Hypothalamus (tissue), 51 donors: ENCODE measurements around the gene PRPSAP1.
"Not testable (repeated sequence)": the region's sequence is repeated elsewhere in the genome, so short reads cannot be mapped to it uniquely, and the experiment has no call there.

ENCODE experiments used
- DNase-seq, 51 donors: peaks; one replicate each; lab custom pipeline; 2025; lab: John Stamatoyannopoulos, UW

The PRPSAP1 gene

DNA sequence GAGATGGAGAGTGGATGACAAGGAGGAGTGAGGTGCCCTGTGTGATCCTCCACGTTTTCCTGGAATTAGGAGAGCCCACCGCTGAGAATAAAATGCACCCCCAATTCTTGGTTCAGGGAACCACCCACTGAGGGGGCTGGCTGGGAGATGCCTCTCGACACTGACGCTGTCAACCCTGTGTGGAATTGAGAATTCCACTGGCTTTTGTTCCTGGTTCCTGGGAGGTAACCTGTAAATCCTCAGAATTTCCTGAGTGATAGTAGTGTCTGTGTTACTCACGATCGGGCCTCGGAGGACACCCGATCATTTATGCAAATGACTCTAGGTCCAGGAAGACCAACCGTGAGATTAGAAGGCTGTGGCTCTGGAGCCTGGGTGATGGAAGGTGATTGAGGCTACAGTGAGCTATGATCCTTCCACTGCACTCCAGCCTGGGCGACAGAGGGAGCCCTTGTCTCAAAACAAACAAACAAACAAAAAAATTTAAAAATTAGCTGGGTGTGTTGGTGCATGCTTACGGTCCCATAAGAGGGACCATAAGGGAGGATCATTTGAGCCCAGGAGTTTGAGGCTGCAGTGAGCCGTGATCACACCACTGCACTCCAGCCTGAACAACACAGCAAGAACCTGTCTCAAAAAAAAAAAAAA lies 11.7 kb upstream of the PRPSAP1 start:
- no peak for DNase-seq

GRCh38 chr17:76363107-76363842 lies 9.6 kb upstream of the PRPSAP1 start:
- no peak for DNase-seq

- DNase-seq = no peak
Observed at GRCh38 chr17:76360461-76360860, 6.7 kb upstream of the PRPSAP1 start.

GRCh38 chr17:76359776-76360175 lies 6.1 kb upstream of the PRPSAP1 start:
- not testable (repeated sequence) for DNase-seq

GRCh38 chr17:76359375-76359774 lies 5.7 kb upstream of the PRPSAP1 start:
- DNase-seq = no peak

GRCh38 chr17:76357597-76358158 lies 4.0 kb upstream of the PRPSAP1 start:
- no peak for DNase-seq

GRCh38 chr17:76356803-76357456 lies 3.2 kb upstream of the PRPSAP1 start:
- DNase-seq = no peak

- peak in 1 of 51 donors; percentile 9 for DNase-seq
Observed at GRCh38 chr17:76354747-76355310, 1.1 kb upstream of the PRPSAP1 start.

- DNase-seq = peak in 2 of 51 donors; percentile 53 to 62
Observed at GRCh38 chr17:76354317-76354729, 607 bp upstream of the PRPSAP1 start.

DNA sequence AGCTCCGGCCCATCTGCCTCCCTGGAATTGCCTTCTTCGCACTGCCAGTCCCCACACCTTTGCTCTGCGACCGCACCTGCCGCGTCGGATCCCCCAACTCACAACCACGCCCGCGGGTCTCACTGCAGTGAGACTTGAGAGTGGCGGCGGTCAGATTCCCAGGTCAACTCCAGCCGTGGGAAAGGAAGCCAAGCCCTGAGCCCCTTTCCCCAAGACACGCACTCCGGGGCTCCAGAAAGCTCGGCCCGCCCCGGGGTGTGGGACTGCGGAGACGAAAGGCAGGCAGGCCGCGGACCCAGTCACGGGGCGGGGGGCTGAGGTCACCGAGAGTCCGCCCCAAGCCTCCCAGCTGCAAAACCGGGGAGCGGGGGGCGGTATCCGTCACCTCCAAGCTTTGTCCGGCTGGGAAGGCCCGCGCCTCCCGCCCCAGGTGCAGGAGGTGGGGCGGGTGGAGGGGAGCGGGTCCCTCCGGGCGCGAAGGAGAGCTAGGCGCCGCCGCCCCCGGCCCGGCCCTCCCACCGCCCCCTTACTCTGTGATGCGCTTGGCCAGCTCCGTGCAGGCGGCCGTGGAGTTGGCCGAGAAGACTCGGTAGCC lies 615 bp downstream of the PRPSAP1 start:
- peak in 10 of 51 donors; percentile 21 to 68 (median 38) for DNase-seq

DNA sequence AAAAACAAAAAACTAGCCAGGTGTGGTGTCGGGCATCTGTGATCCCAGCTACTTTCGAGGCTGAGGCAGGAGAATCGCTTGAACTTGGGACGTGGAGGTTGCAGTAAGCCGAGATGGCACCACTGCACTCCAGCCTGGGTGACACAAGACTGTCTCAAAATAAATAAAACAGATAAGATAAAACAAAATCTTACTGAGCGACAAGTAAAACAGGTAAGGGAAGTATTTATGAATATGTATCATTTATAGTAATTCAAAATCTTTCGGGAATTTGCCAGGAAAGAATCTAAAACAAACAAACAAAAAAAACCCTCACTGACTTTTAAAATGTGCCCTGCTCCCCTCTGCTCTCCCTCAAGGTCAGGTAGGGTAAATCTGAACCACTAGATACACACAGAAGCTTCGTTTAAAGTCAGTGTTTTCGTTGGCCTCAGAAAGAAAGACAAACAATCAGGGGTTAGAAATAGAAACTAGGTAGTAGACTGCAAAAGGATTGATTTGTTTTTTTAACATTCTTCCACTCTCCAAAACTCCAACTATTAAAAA lies 2.1 kb downstream of the PRPSAP1 start:
- DNase-seq = no peak

- no peak for DNase-seq
Observed at GRCh38 chr17:76350463-76350862, 3.3 kb downstream of the PRPSAP1 start.

- not testable (repeated sequence) for DNase-seq
Observed at GRCh38 chr17:76346936-76347335, 6.8 kb downstream of the PRPSAP1 start.

DNA sequence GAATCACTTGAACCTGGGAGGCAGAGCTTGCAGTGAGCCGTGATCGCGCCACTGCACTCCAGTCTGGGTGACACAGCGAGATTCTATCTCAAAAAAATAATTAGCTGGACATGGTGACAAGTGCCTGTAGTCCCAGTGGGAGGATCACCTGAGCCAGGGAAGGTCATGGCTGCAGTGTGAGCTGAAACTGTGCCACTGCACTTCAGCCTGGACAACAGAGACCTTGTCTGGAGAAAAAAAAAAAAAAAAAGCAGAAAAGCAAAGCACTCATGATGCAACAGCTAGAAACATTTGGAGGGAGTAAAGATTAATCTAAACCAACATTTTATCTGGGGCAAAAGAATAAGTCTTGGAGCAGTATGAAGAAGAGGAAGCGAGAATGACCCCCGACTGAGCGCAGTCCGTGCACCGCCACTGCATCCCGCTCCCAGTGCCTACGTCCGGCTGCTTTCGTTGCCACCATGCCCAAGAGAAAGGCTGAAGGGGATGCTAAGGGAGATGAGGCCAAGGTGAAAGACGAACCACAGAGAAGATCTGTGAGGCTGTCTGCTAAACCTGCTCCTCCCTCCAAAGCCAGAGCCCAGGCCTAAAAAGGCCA lies 8.2 kb downstream of the PRPSAP1 start:
- DNase-seq = no peak

DNA sequence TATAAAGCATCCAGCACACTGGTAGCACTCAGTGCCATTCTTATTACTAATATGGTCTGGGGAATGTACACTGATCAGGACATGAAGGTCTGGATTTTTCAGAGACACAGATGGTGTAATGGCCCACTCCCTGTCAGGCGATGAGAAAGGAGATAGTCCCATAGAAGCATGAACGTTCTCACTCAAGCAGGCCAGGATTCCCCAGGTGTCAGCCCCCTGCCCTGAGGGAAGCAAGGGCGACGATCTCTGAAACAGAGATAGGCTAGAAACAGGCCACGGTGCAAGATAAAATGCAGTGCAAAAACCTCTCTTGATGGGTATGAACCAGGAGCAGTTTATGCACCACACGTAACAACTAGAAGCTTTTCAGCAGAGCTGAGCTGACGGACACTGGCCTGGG lies 10.6 kb downstream of the PRPSAP1 start:
- no peak for DNase-seq

- DNase-seq = no peak
Observed at GRCh38 chr17:76341301-76341700, 12.4 kb downstream of the PRPSAP1 start.

DNA sequence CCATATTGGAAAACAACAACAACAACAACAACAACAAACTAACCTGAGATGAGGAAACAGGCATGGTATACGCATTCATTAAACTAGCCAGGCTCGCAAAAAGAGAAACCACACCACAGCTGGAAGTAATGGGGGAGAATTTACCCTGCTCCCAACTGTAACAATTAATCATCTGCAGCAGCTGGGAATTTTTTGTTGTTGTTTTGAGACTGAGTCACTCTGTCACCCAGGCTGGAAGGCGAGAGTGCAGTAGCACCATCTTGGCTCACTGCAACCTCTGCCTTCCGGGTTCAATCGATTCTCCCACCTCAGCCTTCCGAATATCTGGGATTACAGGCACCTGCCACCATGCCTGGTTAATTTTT lies 16.3 kb downstream of the PRPSAP1 start:
- DNase-seq = no peak

GRCh38 chr17:76336756-76337412 lies 16.8 kb downstream of the PRPSAP1 start:
- no peak for DNase-seq

DNA sequence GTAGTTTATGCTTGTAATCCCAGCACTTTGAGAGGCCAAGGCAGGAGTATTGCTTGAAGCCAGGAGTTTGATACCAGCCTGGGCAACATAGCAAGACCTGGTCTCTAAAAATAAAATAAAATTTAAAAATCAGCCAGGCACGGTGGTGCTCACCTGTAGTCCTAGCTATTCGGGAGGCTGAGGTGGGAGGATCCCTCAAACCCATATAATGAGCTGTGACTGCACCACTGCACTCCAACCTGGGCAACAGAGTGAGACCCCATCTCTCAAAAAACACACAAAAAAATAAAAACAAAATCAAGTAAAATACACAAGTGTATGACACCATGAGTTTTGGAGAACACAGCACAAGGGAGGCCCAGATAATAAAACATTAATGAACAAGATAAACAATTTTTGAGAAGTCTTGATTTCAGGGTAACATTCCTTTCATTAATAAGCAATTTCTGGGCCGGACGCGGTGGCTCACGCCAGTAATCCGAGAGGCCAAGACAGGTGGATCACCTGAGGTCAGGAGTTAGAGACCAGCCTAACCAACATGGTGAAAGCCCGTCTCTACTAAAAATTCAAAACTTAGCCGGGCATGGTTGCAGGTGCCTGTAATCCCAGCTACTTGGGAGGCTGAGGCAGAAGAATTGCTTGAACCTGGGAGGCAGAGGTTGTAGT lies 17.9 kb downstream of the PRPSAP1 start:
- DNase-seq = no peak
